ENCODE data around the gene SAMD13. TPM values are rescaled to one million over a fixed set of nuclear protein-coding genes. Genes with fewer than 3 reads are reported as not detected.

Gene SAMD13
- total and polyA plus RNA-seq, 5 experiments from 2014 or later: 0.57 to 1.3 (median 1.2) TPM

DNA sequence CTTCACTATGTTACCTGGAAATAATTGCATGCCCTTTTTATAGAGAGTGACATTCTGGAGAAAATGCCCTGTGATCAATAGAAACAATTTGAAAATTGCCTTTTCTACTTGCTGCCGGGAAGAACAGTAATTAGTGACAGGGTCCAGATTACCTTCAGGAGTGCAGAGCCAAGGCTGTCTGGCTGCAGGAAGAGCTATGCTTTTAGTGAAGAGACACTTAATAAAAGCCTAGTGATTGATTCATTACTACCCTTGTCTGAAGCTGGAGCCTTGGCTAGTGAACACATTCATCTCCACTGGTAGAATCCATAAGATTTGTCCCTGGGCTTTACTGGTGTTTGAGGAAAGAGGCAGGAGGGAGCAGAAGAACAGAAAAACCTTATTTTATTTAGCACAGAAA lies 83.8 kb downstream of the SAMD13 start:
- H3K27ac Mint-ChIP-seq: no peak overlapping the region
- DNase-seq (no peak), ATAC-seq (no peak)
- peaks cover 0 to 4% (median 2%) of the 10 kb centered on the region in 4 donors for H3K4me1 Mint-ChIP-seq
- POLR2A ChIA-PET: no interaction called here
- H3K27me3 Mint-ChIP-seq: peaks cover 0 to under 1% (median 0%) of the 10 kb centered on the region in 5 donors
- H3K36me3 Mint-ChIP-seq: peaks cover 0 to under 1% (median 0%) of the 10 kb centered on the region in 3 donors
- H3K9me3 Mint-ChIP-seq: no peaks in the 10 kb centered on the region
- H3K4me3 Mint-ChIP-seq: no peak overlapping the region

DNA sequence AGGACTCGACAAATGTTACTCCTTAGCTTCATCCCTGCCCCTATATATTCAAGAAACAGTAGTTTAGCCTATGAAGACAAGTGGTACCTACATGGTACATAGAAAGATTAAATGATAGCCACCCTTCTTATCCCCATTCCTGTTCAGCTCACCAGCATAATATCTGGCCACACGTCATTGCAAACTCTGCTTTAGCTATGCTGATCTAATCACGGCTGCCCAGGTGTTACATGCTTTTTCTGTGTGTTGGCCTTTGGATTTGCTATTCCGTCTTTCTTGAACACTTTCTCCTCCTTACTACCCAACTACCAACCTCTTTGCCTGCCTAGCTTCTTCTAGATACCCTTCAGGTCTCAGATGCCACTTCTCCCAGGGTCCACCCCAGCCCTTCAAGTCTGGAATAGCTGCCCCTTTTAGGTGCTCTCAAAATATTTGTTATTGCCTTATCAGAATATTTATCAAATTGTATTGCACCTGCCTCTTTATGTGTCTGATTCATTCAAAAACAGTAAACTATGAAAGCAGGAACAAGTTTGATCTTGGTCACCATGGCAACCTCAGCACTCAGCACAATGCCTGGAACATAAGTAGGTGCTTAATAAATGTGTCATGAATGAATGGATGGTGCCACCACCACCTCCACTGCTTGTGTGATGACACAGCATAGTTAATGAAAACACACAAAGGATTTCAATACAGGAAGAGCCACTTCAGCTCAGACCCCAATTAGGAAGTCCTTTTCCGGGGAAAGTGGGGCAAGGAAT lies 85.4 kb downstream of the SAMD13 start:
- no peaks in the 10 kb centered on the region for H3K27me3 Mint-ChIP-seq
- ATAC-seq (no peak), DNase-seq (peak in 1 of 10 donors; percentile 1)
- peaks cover 0 to 4% (median 2%) of the 10 kb centered on the region in 4 donors for H3K4me1 Mint-ChIP-seq
- H3K9me3 Mint-ChIP-seq: no peaks in the 10 kb centered on the region
- POLR2A ChIA-PET: no interaction called here
- H3K4me3 Mint-ChIP-seq: no peak overlapping the region
- peaks cover 0 to 2% (median 0%) of the 10 kb centered on the region in 3 donors for H3K36me3 Mint-ChIP-seq
- peak overlapping the region in 1 of 10 donors; percentile 49 for H3K27ac Mint-ChIP-seq

DNA sequence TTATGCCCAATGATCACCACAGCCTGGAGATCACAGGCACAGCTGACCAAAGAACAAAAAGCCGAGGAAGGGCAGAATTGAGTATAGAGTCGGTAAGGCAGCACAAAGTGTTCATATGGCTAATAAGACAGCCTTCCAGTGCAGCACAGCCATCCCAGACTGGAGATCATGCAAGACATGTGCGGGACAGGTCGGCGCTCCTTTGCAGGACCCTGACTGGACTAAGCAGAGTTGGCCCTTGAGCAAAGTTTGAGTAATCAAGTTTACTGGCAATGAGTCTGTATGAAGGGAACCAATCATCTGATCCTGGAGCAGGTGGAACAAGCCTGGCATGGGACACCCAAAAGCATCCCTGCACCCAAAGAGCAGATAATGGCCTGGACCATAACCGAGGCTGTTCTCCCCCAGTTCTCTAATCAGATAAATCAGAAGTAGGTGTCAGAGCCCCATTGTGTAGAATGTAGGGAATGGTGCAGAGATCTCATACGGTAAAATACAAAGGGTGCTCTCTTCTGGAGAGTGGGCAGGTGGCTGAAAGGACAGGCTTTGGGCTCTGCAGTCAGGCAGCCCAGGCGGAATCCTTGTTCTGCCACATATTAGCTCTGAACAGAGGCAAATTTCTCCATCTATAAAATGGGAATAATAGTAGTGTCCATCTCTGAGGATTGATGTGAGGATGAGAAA lies 86.1 kb downstream of the SAMD13 start:
- POLR2A ChIA-PET: no interaction called here
- peaks cover 0 to 2% (median 0%) of the 10 kb centered on the region in 5 donors for H3K27me3 Mint-ChIP-seq
- peaks cover 0 to 2% (median 0%) of the 10 kb centered on the region in 3 donors for H3K36me3 Mint-ChIP-seq
- ATAC-seq (peak; percentile 27 to 66), DNase-seq (peak in 1 of 10 donors; percentile 16)
- peaks cover 0 to 4% (median 2%) of the 10 kb centered on the region in 4 donors for H3K4me1 Mint-ChIP-seq
- H3K4me3 Mint-ChIP-seq: no peak overlapping the region
- H3K27ac Mint-ChIP-seq: peak overlapping the region in 1 of 10 donors; percentile 40
- H3K9me3 Mint-ChIP-seq: no peaks in the 10 kb centered on the region

- no peak for ATAC-seq
- no peak for DNase-seq
- Mint-ChIP-seq H3K27me3 (peaks cover 0 to 2% (median 0%) of the 10 kb centered on the region in 5 donors), H3K4me1 (peaks cover 0 to 4% (median 2%) of the 10 kb centered on the region in 4 donors), H3K9me3 (no peaks in the 10 kb centered on the region), H3K27ac (no peak overlapping the region), H3K36me3 (peaks cover 0 to 2% (median 0%) of the 10 kb centered on the region in 3 donors), H3K4me3 (no peak overlapping the region)
- POLR2A ChIA-PET: no interaction called here
Measured at GRCh38 chr1:84390226-84390625, 88.7 kb downstream of the SAMD13 start.

GRCh38 chr1:84398175-84399155 lies 97.0 kb downstream of the SAMD13 start, which contains the start of gene DNASE2B:
Gene DNASE2B (plus strand): TSS chr1:84398484. CDS start chr1:84398565, 81 bp downstream.
- ATAC-seq (no peak), DNase-seq (no peak)
- POLR2A ChIA-PET: no interaction called here
- no peak within 1 kb of the TSS for H3K4me3 Mint-ChIP-seq
- H3K4me1 Mint-ChIP-seq: no peaks in the 10 kb centered on the region
- H3K27me3 Mint-ChIP-seq: no peaks in the 10 kb centered on the region
- H3K36me3 Mint-ChIP-seq: no peaks in the 10 kb centered on the region
- H3K9me3 Mint-ChIP-seq: no peaks in the 10 kb centered on the region
- no peak within 1 kb of the TSS for H3K27ac Mint-ChIP-seq

Other genes starting within 250 kb of the SAMD13 start
- gene PRKACB, start 157.4 kb upstream of the SAMD13 start, total RNA-seq: 100 to 1,000 TPM; 174 to 194 TPM
- gene PRKACB, start 157.4 kb upstream of the SAMD13 start, polyA plus RNA-seq: 100 to 1,000 TPM; 120 to 162 (median 131) TPM
- not detected for gene DNASE2B, start 96.8 kb downstream of the SAMD13 start, total RNA-seq
- not detected for gene DNASE2B, start 96.8 kb downstream of the SAMD13 start, polyA plus RNA-seq
- 10 to 100 TPM; 50.2 to 52.4 TPM for gene RPF1, start 177.6 kb downstream of the SAMD13 start, total RNA-seq
- gene RPF1, start 177.6 kb downstream of the SAMD13 start, polyA plus RNA-seq: 10 to 100 TPM; 55.2 to 64.2 (median 58.4) TPM
- gene SPATA1, start 204.7 kb downstream of the SAMD13 start, total RNA-seq: 1 to 10 TPM; 2.2 to 2.5 TPM
- gene SPATA1, start 204.7 kb downstream of the SAMD13 start, polyA plus RNA-seq: not detected
- 10 to 100 TPM; 32.5 to 39.5 TPM for gene GNG5, start 204.9 kb downstream of the SAMD13 start, total RNA-seq
- gene GNG5, start 204.9 kb downstream of the SAMD13 start, polyA plus RNA-seq: 100 to 1,000 TPM; 214 to 259 (median 233) TPM